ENCODE measurements around the gene ROR1. TPM values are rescaled to one million over a fixed set of nuclear protein-coding genes. Genes with fewer than 3 reads are reported as not detected.

Gene ROR1
- total RNA-seq, 1 experiment from 2014 or later, result 33.8 TPM

- Mint-ChIP-seq H3K4me3 (ENCODE audit: low read depth, unreplicated experiment) (no peak overlapping the region), H3K27me3 (ENCODE audit: unreplicated experiment) (no peaks in the 10 kb centered on the region), H3K36me3 (ENCODE audit: insufficient read depth, unreplicated experiment) (no peaks in the 10 kb centered on the region), H3K27ac (ENCODE audit: unreplicated experiment) (no peak overlapping the region), H3K9me3 (ENCODE audit: low read depth, unreplicated experiment) (no peaks in the 10 kb centered on the region), H3K4me1 (ENCODE audit: low read depth, unreplicated experiment) (no peaks in the 10 kb centered on the region)
- BruUV-seq (replicated peaks), result no TSS peak
- TF ChIP-seq CTCF (IDR thresholded peaks at IDR 0.05; ENCODE audit: unreplicated experiment), result no peak
- CTCF ChIA-PET, result no interaction called here
- intact Hi-C loops (cut with micrococcal nuclease; ENCODE audit: unreplicated experiment), result no loop called here
- no peak for DNase-seq
Observed at GRCh38 chr1:64084451-64084850, 310.6 kb downstream of the ROR1 start.

- peaks cover 5% of the 10 kb centered on the region for H3K4me1 Mint-ChIP-seq (ENCODE audit: low read depth, unreplicated experiment)
- BruUV-seq (replicated peaks), result no TSS peak
- CTCF ChIA-PET, result no interaction called here
- no peaks in the 10 kb centered on the region for H3K36me3 Mint-ChIP-seq (ENCODE audit: insufficient read depth, unreplicated experiment)
- H3K4me3 Mint-ChIP-seq (ENCODE audit: low read depth, unreplicated experiment), result no peak overlapping the region
- no peak for TF ChIP-seq CTCF (IDR thresholded peaks at IDR 0.05; ENCODE audit: unreplicated experiment)
- no peak for DNase-seq
- no peaks in the 10 kb centered on the region for H3K27me3 Mint-ChIP-seq (ENCODE audit: unreplicated experiment)
- intact Hi-C loops (cut with micrococcal nuclease; ENCODE audit: unreplicated experiment), result no loop called here
- no peak overlapping the region for H3K27ac Mint-ChIP-seq (ENCODE audit: unreplicated experiment)
- no peaks in the 10 kb centered on the region for H3K9me3 Mint-ChIP-seq (ENCODE audit: low read depth, unreplicated experiment)
Observed at GRCh38 chr1:64087768-64088167, 314.0 kb downstream of the ROR1 start.

- CTCF ChIA-PET, result interaction anchor here (1.4 kb wide), 1 partner anchor 81 kb away, joined by 3 read pairs; no protein-coding TSS in a partner anchor
- H3K4me1 Mint-ChIP-seq (ENCODE audit: low read depth, unreplicated experiment), result peaks cover 20% of the 10 kb centered on the region
- H3K27ac Mint-ChIP-seq (ENCODE audit: unreplicated experiment), result no peak overlapping the region
- no peak for TF ChIP-seq CTCF (IDR thresholded peaks at IDR 0.05; ENCODE audit: unreplicated experiment)
- no peaks in the 10 kb centered on the region for H3K9me3 Mint-ChIP-seq (ENCODE audit: low read depth, unreplicated experiment)
- H3K27me3 Mint-ChIP-seq (ENCODE audit: unreplicated experiment), result no peaks in the 10 kb centered on the region
- no TSS peak for BruUV-seq (replicated peaks)
- DNase-seq, result no peak
- H3K4me3 Mint-ChIP-seq (ENCODE audit: low read depth, unreplicated experiment), result no peak overlapping the region
- H3K36me3 Mint-ChIP-seq (ENCODE audit: insufficient read depth, unreplicated experiment), result no peaks in the 10 kb centered on the region
- intact Hi-C loops (cut with micrococcal nuclease; ENCODE audit: unreplicated experiment), result no loop called here
Observed at GRCh38 chr1:64090436-64090835, 316.6 kb downstream of the ROR1 start.

GRCh38 chr1:64092851-64093371 is 319.1 kb downstream of the ROR1 start:
- H3K9me3 Mint-ChIP-seq (ENCODE audit: low read depth, unreplicated experiment), result no peaks in the 10 kb centered on the region
- no peaks in the 10 kb centered on the region for H3K27me3 Mint-ChIP-seq (ENCODE audit: unreplicated experiment)
- no TSS peak for BruUV-seq (replicated peaks)
- no peak overlapping the region for H3K27ac Mint-ChIP-seq (ENCODE audit: unreplicated experiment)
- H3K36me3 Mint-ChIP-seq (ENCODE audit: insufficient read depth, unreplicated experiment), result no peaks in the 10 kb centered on the region
- CTCF ChIA-PET, result no interaction called here
- no peak for TF ChIP-seq CTCF (IDR thresholded peaks at IDR 0.05; ENCODE audit: unreplicated experiment)
- peaks cover 27% of the 10 kb centered on the region for H3K4me1 Mint-ChIP-seq (ENCODE audit: low read depth, unreplicated experiment)
- intact Hi-C loops (cut with micrococcal nuclease; ENCODE audit: unreplicated experiment), result no loop called here
- no peak overlapping the region for H3K4me3 Mint-ChIP-seq (ENCODE audit: low read depth, unreplicated experiment)
- no peak for DNase-seq

Measured in Calu3 (cell line).